ENCODE data around the gene RBM20. TPM values are rescaled to one million over a fixed set of nuclear protein-coding genes. Genes with fewer than 3 reads are reported as not detected.
"Not testable (repeated sequence)": the region's sequence is repeated elsewhere in the genome, so short reads cannot be mapped to it uniquely, and the experiment has no call there.

RBM20 gene
- total RNA-seq, 1 donor from 2014 or later: 1.5 TPM

DNA sequence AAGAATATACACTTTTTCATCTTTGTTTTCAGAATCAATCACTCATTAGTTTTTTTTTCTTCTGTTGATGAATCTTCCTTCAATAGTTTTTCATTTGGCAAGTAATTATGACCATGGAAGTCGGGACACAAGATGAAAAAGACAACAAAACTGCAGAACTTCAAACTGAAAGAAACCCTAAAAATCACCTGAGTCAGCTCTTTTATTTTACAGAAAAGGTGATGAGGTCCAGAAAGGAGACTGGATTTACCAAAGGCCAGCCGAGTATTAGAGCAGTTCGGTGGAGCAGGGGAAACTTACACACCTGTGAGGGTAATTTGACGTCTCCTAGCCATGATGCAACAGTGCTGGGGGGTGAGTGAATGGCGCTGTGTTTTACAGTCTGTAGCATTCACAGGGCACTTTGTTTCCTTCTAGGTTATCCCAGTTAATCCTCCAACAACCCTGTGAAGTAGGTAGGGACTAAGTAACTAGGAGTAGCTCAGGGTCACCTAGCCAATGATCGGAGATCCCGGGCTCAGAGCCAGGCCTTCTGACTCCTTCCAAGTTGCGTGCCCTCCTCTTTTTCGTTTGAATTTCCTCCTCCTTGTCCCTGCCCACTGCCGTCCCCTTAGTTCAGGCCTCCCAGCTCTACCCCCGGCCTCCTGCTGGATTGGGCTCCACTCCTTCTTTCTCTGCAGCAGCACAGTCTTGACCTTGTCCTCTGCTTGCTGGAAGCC, 14.0 kb downstream of the RBM20 start:
- H3K36me3 Mint-ChIP-seq (ENCODE audit: insufficient read depth): no peaks in the 10 kb centered on the region
- no peak overlapping the region for H3K4me3 Mint-ChIP-seq (ENCODE audit: low read depth)
- H3K4me1 Mint-ChIP-seq (ENCODE audit: low read depth): no peaks in the 10 kb centered on the region
- no peak for DNase-seq (ENCODE audit: low spot score, unreplicated experiment)
- no peaks in the 10 kb centered on the region for H3K9me3 Mint-ChIP-seq (ENCODE audit: low read depth)
- TF ChIP-seq, protein P1, sequence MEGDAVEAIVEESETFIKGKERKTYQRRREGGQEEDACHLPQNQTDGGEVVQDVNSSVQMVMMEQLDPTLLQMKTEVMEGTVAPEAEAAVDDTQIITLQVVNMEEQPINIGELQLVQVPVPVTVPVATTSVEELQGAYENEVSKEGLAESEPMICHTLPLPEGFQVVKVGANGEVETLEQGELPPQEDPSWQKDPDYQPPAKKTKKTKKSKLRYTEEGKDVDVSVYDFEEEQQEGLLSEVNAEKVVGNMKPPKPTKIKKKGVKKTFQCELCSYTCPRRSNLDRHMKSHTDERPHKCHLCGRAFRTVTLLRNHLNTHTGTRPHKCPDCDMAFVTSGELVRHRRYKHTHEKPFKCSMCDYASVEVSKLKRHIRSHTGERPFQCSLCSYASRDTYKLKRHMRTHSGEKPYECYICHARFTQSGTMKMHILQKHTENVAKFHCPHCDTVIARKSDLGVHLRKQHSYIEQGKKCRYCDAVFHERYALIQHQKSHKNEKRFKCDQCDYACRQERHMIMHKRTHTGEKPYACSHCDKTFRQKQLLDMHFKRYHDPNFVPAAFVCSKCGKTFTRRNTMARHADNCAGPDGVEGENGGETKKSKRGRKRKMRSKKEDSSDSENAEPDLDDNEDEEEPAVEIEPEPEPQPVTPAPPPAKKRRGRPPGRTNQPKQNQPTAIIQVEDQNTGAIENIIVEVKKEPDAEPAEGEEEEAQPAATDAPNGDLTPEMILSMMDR (IDR thresholded peaks at IDR 0.05; ENCODE audit: unreplicated experiment): no peak
- peaks cover 9% of the 10 kb centered on the region for H3K27me3 Mint-ChIP-seq
- H3K27ac Mint-ChIP-seq: no peak overlapping the region

DNA sequence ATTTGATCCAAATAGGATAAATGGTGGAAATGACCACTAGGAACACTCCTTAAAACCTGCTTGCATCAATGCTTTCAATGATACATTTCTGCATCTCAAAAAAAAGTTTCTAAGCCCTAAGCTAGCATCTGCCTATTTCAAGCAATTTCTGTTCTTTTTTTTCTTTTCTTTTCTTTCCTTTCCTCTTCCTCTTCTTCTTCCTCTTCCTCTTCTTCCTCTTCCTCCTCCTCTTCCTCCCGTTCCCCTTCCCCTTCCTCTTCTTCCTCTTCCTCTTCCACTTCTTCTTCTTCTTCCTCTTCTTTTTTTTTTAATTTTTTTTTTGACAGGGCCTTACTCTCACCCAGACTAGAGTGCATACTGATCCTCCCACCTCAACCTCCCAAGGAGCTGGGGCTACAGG, 15.4 kb downstream of the RBM20 start:
- DNase-seq (ENCODE audit: low spot score, unreplicated experiment): no peak
- no peaks in the 10 kb centered on the region for H3K4me1 Mint-ChIP-seq (ENCODE audit: low read depth)
- H3K27me3 Mint-ChIP-seq: peaks cover 9% of the 10 kb centered on the region
- H3K4me3 Mint-ChIP-seq (ENCODE audit: low read depth): no peak overlapping the region
- H3K36me3 Mint-ChIP-seq (ENCODE audit: insufficient read depth): no peaks in the 10 kb centered on the region
- TF ChIP-seq, protein P1 (IDR thresholded peaks at IDR 0.05; ENCODE audit: unreplicated experiment): no peak
- no peak overlapping the region for H3K27ac Mint-ChIP-seq
- no peaks in the 10 kb centered on the region for H3K9me3 Mint-ChIP-seq (ENCODE audit: low read depth)

DNA sequence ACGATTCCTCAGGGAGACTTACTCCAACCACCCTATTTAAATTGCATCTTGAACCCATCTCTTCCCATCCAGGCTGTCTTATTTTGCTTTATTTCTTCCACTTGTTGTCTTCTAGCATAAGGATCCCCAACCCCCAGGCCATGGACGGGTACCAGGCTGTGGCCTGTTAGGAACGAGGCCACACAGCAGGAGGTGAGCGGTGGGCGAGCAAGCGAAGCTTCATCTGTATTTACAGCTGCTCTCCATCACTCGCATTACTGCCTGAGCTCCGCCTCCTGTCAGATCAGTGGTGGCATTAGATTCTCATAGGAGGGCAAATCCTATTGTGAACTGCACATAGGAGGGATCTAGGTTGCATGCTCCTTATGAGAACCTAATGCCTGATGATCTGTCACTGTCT, 16.2 kb downstream of the RBM20 start:
- H3K9me3 Mint-ChIP-seq (ENCODE audit: low read depth); H3K4me3 Mint-ChIP-seq (ENCODE audit: low read depth); H3K4me1 Mint-ChIP-seq (ENCODE audit: low read depth); H3K27me3 Mint-ChIP-seq; H3K27ac Mint-ChIP-seq; H3K36me3 Mint-ChIP-seq (ENCODE audit: insufficient read depth); DNase-seq (ENCODE audit: low spot score, unreplicated experiment): not testable (repeated sequence)

DNA sequence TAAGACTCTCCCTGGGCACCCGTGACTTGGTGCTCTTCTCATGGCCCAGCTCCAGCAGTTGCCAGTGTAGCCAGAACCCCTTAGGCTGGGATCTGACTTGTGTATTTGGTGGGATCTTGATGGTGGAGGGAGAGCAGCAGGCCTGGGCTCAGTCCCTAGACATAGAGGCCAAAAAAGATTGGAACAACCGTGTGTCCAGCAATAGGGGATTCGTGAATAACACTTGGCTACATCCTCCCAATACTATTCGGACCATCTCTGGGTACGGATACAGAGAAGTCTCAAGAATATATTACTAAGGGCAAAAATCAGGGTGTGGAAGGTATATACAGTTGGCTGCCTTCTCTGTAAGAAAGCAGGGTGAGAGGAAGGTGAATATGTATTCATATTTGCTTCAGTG, 17.2 kb downstream of the RBM20 start:
- Mint-ChIP-seq H3K36me3 (ENCODE audit: insufficient read depth) (no peaks in the 10 kb centered on the region), H3K27me3 (peaks cover 9% of the 10 kb centered on the region), H3K27ac (no peak overlapping the region), H3K4me1 (ENCODE audit: low read depth) (no peaks in the 10 kb centered on the region), H3K4me3 (ENCODE audit: low read depth) (no peak overlapping the region), H3K9me3 (ENCODE audit: low read depth) (no peaks in the 10 kb centered on the region)
- TF ChIP-seq, protein P1 (IDR thresholded peaks at IDR 0.05; ENCODE audit: unreplicated experiment): no peak
- no peak for DNase-seq (ENCODE audit: low spot score, unreplicated experiment)

DNA sequence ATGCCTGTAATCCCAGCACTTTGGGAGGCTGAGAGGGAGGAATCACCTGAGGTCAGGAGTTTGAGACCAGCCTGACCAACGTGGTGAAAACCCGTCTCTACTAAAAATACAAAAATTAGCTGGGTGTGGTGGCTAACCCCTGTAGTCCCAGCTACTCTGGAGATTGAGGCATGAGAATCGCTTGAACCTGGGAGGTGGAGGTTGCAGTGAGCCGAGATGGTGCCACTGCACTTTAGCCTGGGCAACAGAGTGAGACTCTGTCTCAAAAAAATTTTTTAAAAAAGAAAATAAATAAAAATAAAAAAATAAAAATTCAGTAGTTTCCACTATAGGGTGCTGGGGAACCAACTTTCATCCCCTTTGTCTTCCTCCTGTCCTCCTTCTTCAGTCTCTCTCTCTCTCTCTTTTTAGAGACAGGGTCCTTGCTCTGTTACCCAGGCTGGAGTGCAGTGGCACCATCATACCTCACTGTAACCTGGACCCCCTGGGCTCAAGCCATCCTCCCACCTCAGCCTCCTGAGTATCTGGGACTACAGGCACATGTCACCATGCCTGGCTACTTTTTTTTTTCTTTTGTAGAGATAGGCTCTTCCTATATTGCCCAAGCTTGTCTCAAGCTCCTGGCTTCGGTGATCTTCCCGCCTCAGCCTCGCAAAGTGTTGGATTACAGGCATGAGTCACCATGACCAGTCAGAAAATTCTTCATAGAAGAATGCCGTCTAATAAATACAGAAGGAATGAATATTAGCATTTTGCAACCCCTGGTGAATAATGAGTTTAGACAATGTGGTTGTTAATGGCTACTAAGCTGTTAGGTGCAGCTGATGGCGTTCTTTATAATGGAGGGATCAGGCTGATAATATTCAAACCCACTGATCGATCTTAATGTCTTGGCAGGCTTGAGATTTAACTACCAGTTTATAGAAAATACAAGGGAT, 20.6 kb downstream of the RBM20 start:
- Mint-ChIP-seq H3K36me3 (ENCODE audit: insufficient read depth) (no peaks in the 10 kb centered on the region), H3K27ac (peak overlapping the region; percentile 23), H3K4me1 (ENCODE audit: low read depth) (no peaks in the 10 kb centered on the region), H3K4me3 (ENCODE audit: low read depth) (no peak overlapping the region), H3K27me3 (peaks cover 37% of the 10 kb centered on the region), H3K9me3 (ENCODE audit: low read depth) (no peaks in the 10 kb centered on the region)
- DNase-seq (ENCODE audit: low spot score, unreplicated experiment): no peak
- TF ChIP-seq, protein P1 (IDR thresholded peaks at IDR 0.05; ENCODE audit: unreplicated experiment): no peak

DNA sequence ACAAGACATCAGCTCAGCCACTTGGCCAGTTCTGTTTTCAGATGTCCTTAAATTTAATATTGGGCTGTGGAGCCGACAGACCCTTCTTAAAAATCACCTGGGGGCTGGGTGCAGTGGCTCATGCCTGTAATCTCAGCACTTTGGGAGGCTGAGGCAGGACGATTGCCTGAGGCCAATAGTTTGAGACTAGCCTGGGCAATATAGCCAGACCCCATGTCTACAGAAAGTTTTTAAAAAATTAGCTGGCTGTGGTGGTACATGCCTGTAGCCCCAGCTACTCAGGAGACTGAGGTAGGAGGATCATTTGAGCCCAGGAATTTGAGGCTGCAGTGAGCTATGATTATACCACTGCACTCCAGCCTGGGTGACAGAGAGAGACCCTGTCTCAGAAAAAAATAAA, 22.1 kb downstream of the RBM20 start:
- not testable (repeated sequence) for H3K27ac Mint-ChIP-seq; H3K4me1 Mint-ChIP-seq (ENCODE audit: low read depth); DNase-seq (ENCODE audit: low spot score, unreplicated experiment); H3K36me3 Mint-ChIP-seq (ENCODE audit: insufficient read depth); H3K9me3 Mint-ChIP-seq (ENCODE audit: low read depth); H3K4me3 Mint-ChIP-seq (ENCODE audit: low read depth)
- peaks cover 49% of the 10 kb centered on the region for H3K27me3 Mint-ChIP-seq

All from progenitor cell of endocrine pancreas (in vitro differentiated cells).